SHP77 (cell line): ENCODE results near the gene MT1B.
"Not testable (repeated sequence)": the region's sequence is repeated elsewhere in the genome, so short reads cannot be mapped to it uniquely, and the experiment has no call there.

Experiments used
- DNase-seq, 2 experiments: peaks; one replicate each; lab custom pipeline; 2025; lab: John Stamatoyannopoulos, UW

The MT1B gene

GRCh38 chr16:56667581-56668571 is 16.2 kb downstream of the MT1B start, which contains the start of gene MT1G:
Gene MT1G, minus strand, starts transcription at chr16:56668065. Its CDS starts 72 bp downstream, at chr16:56667993.
- DNase-seq: no peak

- no peak for DNase-seq
Observed at GRCh38 chr16:56669005-56669839, 17.5 kb downstream of the MT1B start, which contains the start of gene MT1H. Gene MT1H, plus strand, starts transcription at chr16:56669814. Its CDS starts 71 bp downstream, at chr16:56669885.

GRCh38 chr16:56669840-56670619 is 18.3 kb downstream of the MT1B start:
- no peak for DNase-seq

- DNase-seq: no peak
Observed at GRCh38 chr16:56670620-56670934, 18.9 kb downstream of the MT1B start.

- DNase-seq: not testable (repeated sequence)
Observed at GRCh38 chr16:56671691-56672090, 20.0 kb downstream of the MT1B start.

- DNase-seq: not testable (repeated sequence)
Observed at GRCh38 chr16:56672171-56672570, 20.5 kb downstream of the MT1B start.

GRCh38 chr16:56672761-56673536 is 21.3 kb downstream of the MT1B start:
- DNase-seq: no peak

- DNase-seq: no peak
Observed at GRCh38 chr16:56673921-56674320, 22.2 kb downstream of the MT1B start.

GRCh38 chr16:56674570-56674969 is 22.9 kb downstream of the MT1B start:
- not testable (repeated sequence) for DNase-seq

- no peak for DNase-seq
Observed at GRCh38 chr16:56675685-56676210, 24.1 kb downstream of the MT1B start.

- no peak for DNase-seq
Observed at GRCh38 chr16:56677474-56677873, 25.8 kb downstream of the MT1B start.

GRCh38 chr16:56679078-56679730 is 27.5 kb downstream of the MT1B start:
- DNase-seq: no peak

- DNase-seq: no peak
Observed at GRCh38 chr16:56679818-56680217, 28.1 kb downstream of the MT1B start.

GRCh38 chr16:56681939-56682702 is 30.4 kb downstream of the MT1B start, which contains the start of gene MT1X:
Gene MT1X, plus strand, starts transcription at chr16:56682470. Its CDS starts 71 bp downstream, at chr16:56682541.
- DNase-seq: peak; percentile 81 to 88

- DNase-seq: no peak
Observed at GRCh38 chr16:56682703-56683397, 31.2 kb downstream of the MT1B start.

GRCh38 chr16:56683424-56684172 is 31.9 kb downstream of the MT1B start:
- no peak for DNase-seq

GRCh38 chr16:56684256-56684925 is 32.7 kb downstream of the MT1B start:
- DNase-seq: no peak
